SH-SY5Y (cell line): Measurements from ENCODE around the gene DPM1.

Experiments used
- GATA2 ChIP-seq: IDR thresholded peaks from 2 replicates; pipeline ENCODE4 v1.6.1; 2011; ENCODE audit warnings: mild to moderate bottlenecking, low read depth, low read length
- GATA3 ChIP-seq: IDR thresholded peaks from 2 replicates; pipeline ENCODE4 v1.6.1; 2011; ENCODE audit warnings: low read depth, mild to moderate bottlenecking, low read length, moderate library complexity

DNA sequence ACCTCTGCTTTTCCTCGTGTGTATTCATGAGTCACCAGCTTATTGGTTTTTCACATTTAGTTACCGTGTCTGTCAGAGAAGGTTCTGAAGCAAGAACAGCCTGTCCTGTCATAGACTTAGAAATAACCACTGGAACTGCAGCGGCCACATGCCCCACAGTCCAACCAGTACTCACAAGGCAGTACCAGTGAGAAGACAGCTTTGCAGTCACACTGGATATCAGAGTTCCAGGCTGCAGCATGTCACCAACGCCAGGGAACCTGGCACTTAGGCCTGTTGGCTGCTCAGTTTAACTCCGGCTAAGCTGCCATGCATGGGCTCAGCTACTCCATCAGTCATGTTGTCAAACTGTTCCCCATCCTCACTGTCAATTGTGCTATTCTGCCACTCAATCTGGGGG is 67.2 kb downstream of the DPM1 start:
- TF ChIP-seq GATA2 (no peak), GATA3 (no peak)
